GM12878 (cell line): Measurements from ENCODE around the gene AGBL2.

ENCODE experiments used
- CEBPB ChIP-seq, 2 experiments: fragments of 150-350 bp in 1 of 2; IDR thresholded peaks; 2 replicates each; pipeline ENCODE4 v1.6.1; 2012 to 2014; ENCODE audit warnings: low read depth in 2 of 2, low read length in 2 of 2, borderline replicate concordance in 1 of 2, inconsistent platforms in 1 of 2
- CTCF ChIP-seq, 3 experiments: IDR thresholded peaks in 2 of 3; conservative IDR thresholded peaks in 1 of 3; 2 replicates each; pipeline ENCODE4 v1.5.1; 2011; ENCODE audit warnings: low read depth in 3 of 3, low read length in 3 of 3, mild to moderate bottlenecking in 3 of 3, control low read depth in 2 of 3, moderate library complexity in 2 of 3, inconsistent platforms in 1 of 3, mixed read lengths in 1 of 3; ENCODE audit not compliant: control insufficient read depth in 2 of 3, insufficient read depth in 1 of 3; ENCODE audit errors: extremely low read depth in 1 of 3
- FOS ChIP-seq: IDR thresholded peaks from 3 replicates; pipeline ENCODE4 v1.6.1; 2011; ENCODE audit warnings: borderline replicate concordance; ENCODE audit not compliant: insufficient read length; ENCODE audit errors: extremely low read depth
- HDAC2 ChIP-seq: fragments of 200-600 bp; sonication (generic); IDR thresholded peaks from 2 replicates; pipeline ENCODE4 v1.6.1; 2017
- MEF2A ChIP-seq: IDR thresholded peaks from 2 replicates; pipeline ENCODE4 v1.6.1; 2011; ENCODE audit warnings: low read depth, mild to moderate bottlenecking, low read length, moderate library complexity; ENCODE audit not compliant: insufficient read depth
- RAD21 ChIP-seq: IDR thresholded peaks from 2 replicates; pipeline ENCODE4 v1.6.1; 2011; ENCODE audit warnings: mild to moderate bottlenecking, low read depth, low read length, moderate library complexity; ENCODE audit not compliant: insufficient read depth
- RCOR1 ChIP-seq: conservative IDR thresholded peaks from 2 replicates; pipeline ENCODE4 v1.6.1; 2012; ENCODE audit warnings: low read depth, low read length, improper control_type of control experiment
- REST ChIP-seq: IDR thresholded peaks from 2 replicates; pipeline ENCODE4 v1.6.1; 2012; ENCODE audit warnings: mild to moderate bottlenecking, low read depth, low read length
- SMAD1 ChIP-seq: fragments of 450-650 bp; IDR thresholded peaks from 2 replicates; pipeline ENCODE4 v1.6.1; 2018; ENCODE audit warnings: mild to moderate bottlenecking, low read depth; ENCODE audit not compliant: partially characterized antibody
- SMARCA5 ChIP-seq: fragments of 450-650 bp; IDR thresholded peaks from 2 replicates; pipeline ENCODE4 v1.6.1; 2017; ENCODE audit warnings: mild to moderate bottlenecking
- TCF7 ChIP-seq: IDR thresholded peaks from 2 replicates; pipeline ENCODE4 v1.6.1; 2014; ENCODE audit warnings: antibody characterized with exemption, borderline replicate concordance
- ZNF24 ChIP-seq: fragments of 450-650 bp; IDR thresholded peaks from 2 replicates; pipeline ENCODE4 v1.6.1; 2017; ENCODE audit warnings: antibody characterized with exemption, mild to moderate bottlenecking
- TF ChIP-seq, protein P1 (sequence below): IDR thresholded peaks from 2 replicates; pipeline ENCODE4 v1.6.1; 2012; ENCODE audit warnings: low read depth, low read length, improper control_type of control experiment

DNA sequence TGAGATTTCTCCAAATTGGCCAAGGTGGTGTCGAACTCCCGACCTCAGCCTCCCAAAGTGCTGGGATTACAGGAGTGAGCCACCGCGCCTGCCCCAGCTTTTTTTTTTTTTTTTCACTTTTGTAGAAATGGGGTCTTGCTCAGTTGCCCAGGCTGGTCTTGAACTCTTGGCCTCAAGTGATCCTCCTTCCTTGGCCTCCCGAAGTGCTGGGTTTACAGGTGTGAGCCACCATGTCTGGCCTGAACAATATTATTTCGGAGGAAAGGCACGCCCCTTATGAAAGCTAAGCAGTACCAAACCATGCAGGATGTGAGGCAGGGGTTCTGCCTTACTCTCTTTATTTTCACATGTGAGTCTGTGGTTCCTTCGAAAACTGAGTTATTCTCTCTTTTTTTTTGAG, 88.9 kb downstream of the AGBL2 start:
- TF ChIP-seq ZNF24, result no peak
- TF ChIP-seq, protein P1, sequence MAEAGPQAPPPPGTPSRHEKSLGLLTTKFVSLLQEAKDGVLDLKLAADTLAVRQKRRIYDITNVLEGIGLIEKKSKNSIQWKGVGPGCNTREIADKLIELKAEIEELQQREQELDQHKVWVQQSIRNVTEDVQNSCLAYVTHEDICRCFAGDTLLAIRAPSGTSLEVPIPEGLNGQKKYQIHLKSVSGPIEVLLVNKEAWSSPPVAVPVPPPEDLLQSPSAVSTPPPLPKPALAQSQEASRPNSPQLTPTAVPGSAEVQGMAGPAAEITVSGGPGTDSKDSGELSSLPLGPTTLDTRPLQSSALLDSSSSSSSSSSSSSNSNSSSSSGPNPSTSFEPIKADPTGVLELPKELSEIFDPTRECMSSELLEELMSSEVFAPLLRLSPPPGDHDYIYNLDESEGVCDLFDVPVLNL, result no peak
- TF ChIP-seq SMARCA5, result no peak
- no peak for TF ChIP-seq FOS
- no peak for TF ChIP-seq RCOR1
- TF ChIP-seq MEF2A, result no peak
- no peak for TF ChIP-seq RAD21
- TF ChIP-seq TCF7, result no peak
- no peak for TF ChIP-seq CTCF (IDR thresholded peaks at IDR 0.05 in 2 of 3, conservative IDR thresholded peaks at IDR 0.05 in 1 of 3; ENCODE audit: control insufficient read depth in 2 of 3, extremely low read depth in 1 of 3, insufficient read depth in 1 of 3, low read depth in 3 of 3, low read length in 3 of 3)
- no peak for TF ChIP-seq SMAD1
- no peak for TF ChIP-seq REST
- no peak for TF ChIP-seq HDAC2
- no peak for TF ChIP-seq CEBPB (IDR thresholded peaks at IDR 0.05; ENCODE audit: borderline replicate concordance in 1 of 2, low read depth in 2 of 2, low read length in 2 of 2)
